Neural cell (in vitro differentiated cells): ENCODE results near the gene MTHFD1L.

Experiments
- CTCF ChIP-seq: fragments of 450-650 bp; IDR thresholded peaks from 2 replicates; pipeline ENCODE4 v1.5.1; 2014; ENCODE audit warnings: antibody characterized with exemption, mild to moderate bottlenecking, moderate library complexity; ENCODE audit not compliant: poor library complexity, severe bottlenecking
- RAD21 ChIP-seq: fragments of 450-650 bp; conservative IDR thresholded peaks from 2 replicates; pipeline ENCODE4 v1.6.1; 2014; ENCODE audit warnings: antibody characterized with exemption, mild to moderate bottlenecking, moderate library complexity

- TF ChIP-seq CTCF = no peak
- TF ChIP-seq RAD21 = no peak
Observed at GRCh38 chr6:151073701-151074100, 208.2 kb downstream of the MTHFD1L start.
